Measurements from ENCODE around the gene CTSG. TPM values are rescaled to one million over a fixed set of nuclear protein-coding genes. Genes with fewer than 3 reads are reported as not detected.

CTSG gene
- total and polyA plus RNA-seq, 2 experiments from 2014 or later: not detected

Other genes with a start within 250 kb of the CTSG start
- gene ADCY4, start 241.2 kb downstream of the CTSG start, total RNA-seq: 0.63 and 1.4 TPM in 2 replicates
- 1.3 and 4.1 TPM in 2 replicates for gene ADCY4, start 241.2 kb downstream of the CTSG start, polyA plus RNA-seq
- gene RIPK3, start 236.3 kb downstream of the CTSG start, total RNA-seq: 4.8 and 9.1 TPM in 2 replicates
- gene RIPK3, start 236.3 kb downstream of the CTSG start, polyA plus RNA-seq: 7.0 and 7.4 TPM in 2 replicates
- gene NFATC4, start 208.1 kb downstream of the CTSG start, total RNA-seq: 37.8 and 45.0 TPM in 2 replicates
- gene NFATC4, start 208.1 kb downstream of the CTSG start, polyA plus RNA-seq: 68.8 and 84.5 TPM in 2 replicates
- gene NYNRIN, start 177.2 kb downstream of the CTSG start, total RNA-seq: 41.7 and 56.5 TPM in 2 replicates
- gene NYNRIN, start 177.2 kb downstream of the CTSG start, polyA plus RNA-seq: 34.4 and 34.5 TPM in 2 replicates
- 2.2 and 2.8 TPM in 2 replicates for gene CBLN3, start 146.6 kb downstream of the CTSG start, total RNA-seq
- 0.99 and 2.4 TPM in 2 replicates for gene CBLN3, start 146.6 kb downstream of the CTSG start, polyA plus RNA-seq
- gene KHNYN, start 146.3 kb downstream of the CTSG start, total RNA-seq: 67.1 and 90.5 TPM in 2 replicates
- gene KHNYN, start 146.3 kb downstream of the CTSG start, polyA plus RNA-seq: 36.4 and 39.6 TPM in 2 replicates
- 24.4 and 34.1 TPM in 2 replicates for gene SDR39U1, start 133.5 kb downstream of the CTSG start, total RNA-seq
- gene SDR39U1, start 133.5 kb downstream of the CTSG start, polyA plus RNA-seq: 99.7 and 102 TPM in 2 replicates
- not detected in 2 replicates for gene CMA1, start 68.0 kb downstream of the CTSG start, total RNA-seq
- gene CMA1, start 68.0 kb downstream of the CTSG start, polyA plus RNA-seq: not detected in 2 replicates
- not detected in 2 replicates for gene GZMH, start 33.4 kb upstream of the CTSG start, total RNA-seq
- gene GZMH, start 33.4 kb upstream of the CTSG start, polyA plus RNA-seq: not detected in 2 replicates
- not detected in 2 replicates for gene GZMB, start 57.9 kb upstream of the CTSG start, total RNA-seq
- not detected in 2 replicates for gene GZMB, start 57.9 kb upstream of the CTSG start, polyA plus RNA-seq

Data from hepatocyte (in vitro differentiated cells).